ENCODE measurements around the gene ETS2. TPM values are rescaled to one million over a fixed set of nuclear protein-coding genes. Genes with fewer than 3 reads are reported as not detected.

Gene ETS2
- total and polyA plus RNA-seq, 2 experiments from 2014 or later = 19.5 to 36.8 TPM

- H3K36me3 ChIP-seq (ENCODE audit: insufficient read depth) = peaks cover 57% of the 10 kb centered on the region
- no peak overlapping the region for H3K27ac ChIP-seq (ENCODE audit: low read depth)
- DNase-seq (ENCODE audit: low spot score) = no peak
- Mint-ChIP-seq H3K27ac (no peak overlapping the region), H3K4me3 (no peak overlapping the region), H3K4me1 (no peaks in the 10 kb centered on the region), H3K27me3 (ENCODE audit: insufficient read depth, low read depth, poor library complexity) (no peaks in the 10 kb centered on the region), H3K9me3 (peaks cover 4% of the 10 kb centered on the region; the same call in 1 of the 3 replicates), H3K36me3 (ENCODE audit: low read depth) (peaks cover 77% of the 10 kb centered on the region)
- H3K27me3 ChIP-seq (ENCODE audit: insufficient read depth) = no peaks in the 10 kb centered on the region
- no peaks in the 10 kb centered on the region for H3F3A ChIP-seq (replicated peaks; ENCODE audit: low read depth)
- peaks cover 8% of the 10 kb centered on the region for H4K20me1 ChIP-seq (replicated peaks; ENCODE audit: insufficient read depth)
- H3K4me2 ChIP-seq = no peak overlapping the region
- no peak overlapping the region for H2AFZ ChIP-seq
- no peak overlapping the region for H3K4me3 ChIP-seq
- no peaks in the 10 kb centered on the region for H3K4me1 ChIP-seq (ENCODE audit: insufficient read depth)
- H3K79me2 ChIP-seq (replicated peaks; ENCODE audit: insufficient read depth) = 0 out of 2 replicates have a peak, but pooled peaks cover 3% of the 10 kb centered on the region
- no peaks in the 10 kb centered on the region for H3K9me2 ChIP-seq (ENCODE audit: insufficient read depth)
- no peak for TF ChIP-seq STAT1 (IDR thresholded peaks at IDR 0.05; ENCODE audit: unreplicated experiment)
- no peak for TF ChIP-seq ZNF114 (CRISPR knock-in tag; IDR thresholded peaks at IDR 0.05)
- no peak for TF ChIP-seq POLR2AphosphoS5 (IDR thresholded peaks at IDR 0.05; ENCODE audit: low read depth)
- no peak for TF ChIP-seq ZNF331 (CRISPR knock-in tag; IDR thresholded peaks at IDR 0.05; ENCODE audit: low read depth)
- TF ChIP-seq JUNB (IDR thresholded peaks at IDR 0.05; ENCODE audit: unreplicated experiment) = no peak
- TF ChIP-seq ETS1 (IDR thresholded peaks at IDR 0.05) = no peak
- TF ChIP-seq EZH2phosphoT487 (IDR thresholded peaks at IDR 0.05; ENCODE audit: unreplicated experiment) = no peak
- TF ChIP-seq REST (IDR thresholded peaks at IDR 0.05; ENCODE audit: unreplicated experiment) = no peak
- TF ChIP-seq ZNF462 (CRISPR knock-in tag; IDR thresholded peaks at IDR 0.05) = no peak
- no peak for ATAC-seq
Measured at GRCh38 chr21:38822778-38823238, 17.1 kb downstream of the ETS2 start.

Data from GM23338 (cell line).